Heart right ventricle (tissue), 16 donors: Measurements from ENCODE around the gene PDE11A. TPM values are rescaled to one million over a fixed set of nuclear protein-coding genes. Genes with fewer than 3 reads are reported as not detected.

Source experiments
- ATAC-seq, 8 donors: fragments of 200-7000 bp; cut with Tn5 transposase; one replicate each; pipeline ENCODE4 v1.9.1; 2020; ENCODE audit warnings: mild to moderate bottlenecking in 8 of 8, moderate library complexity in 8 of 8, moderate number of reproducible peaks in 1 of 8
- DNase-seq, 2 donors: peaks; one replicate each; pipeline ENCODE4 v3.0.0-alpha.2; 2020
- H3K27ac ChIP-seq, 10 donors: fragments of 200-600 bp; sonication (generic) in 2 of 10; one replicate each; pipeline versions ENCODE4 v1.5.0 to v1.8.0; 2020 to 2022; ENCODE audit warnings: mild to moderate bottlenecking in 3 of 10
- H3K27me3 ChIP-seq, 7 donors: fragments of 200-600 bp; one replicate each; pipeline ENCODE4 v1.8.0; 2021 to 2022; ENCODE audit warnings: mild to moderate bottlenecking in 2 of 7
- H3K36me3 ChIP-seq, 9 donors: fragments of 200-600 bp; sonication (generic) in 1 of 9; one replicate each; pipeline versions ENCODE4 v1.5.0 to v1.8.0; 2020 to 2022; ENCODE audit warnings: mild to moderate bottlenecking in 2 of 9
- H3K4me1 ChIP-seq, 9 donors: fragments of 200-600 bp; sonication (generic) in 1 of 9; one replicate each; pipeline versions ENCODE4 v1.5.0 to v1.8.0; 2020 to 2022; ENCODE audit warnings: mild to moderate bottlenecking in 4 of 9
- H3K4me3 ChIP-seq, 10 donors: fragments of 200-600 bp; sonication (generic) in 2 of 10; one replicate each; pipeline versions ENCODE4 v1.5.0 to v1.8.0; 2020 to 2022; ENCODE audit warnings: mild to moderate bottlenecking in 7 of 10, moderate library complexity in 2 of 10
- H3K9me3 ChIP-seq, 11 donors: fragments of 200-600 bp in 10 of 11; sonication (generic) in 2 of 11; one replicate each; pipeline versions ENCODE4 v1.5.0 to v1.8.0; 2013 to 2022; ENCODE audit warnings: mild to moderate bottlenecking in 2 of 11, control low read depth in 1 of 11, moderate library complexity in 1 of 11
- CTCF ChIP-seq, 9 donors: fragments of 200-600 bp; sonication (generic) in 2 of 9; IDR thresholded peaks; one replicate each; pipeline versions ENCODE4 v1.5.0 to v1.8.0; 2021 to 2022; ENCODE audit warnings: antibody characterized with exemption in 9 of 9, mild to moderate bottlenecking in 5 of 9, moderate library complexity in 1 of 9
- WGBS, 2 donors: extraction: QIAGEN DNeasy Blood & Tissue Kit; methylation state at CpG; one replicate each; pipeline ENCODE4 v1.1.7; 2013; ENCODE audit warnings: inconsistent platforms in 1 of 2; 5-methylcytosine and 5-hydroxymethylcytosine counted together
- intact Hi-C, 10 donors: fragments of 100-400 bp; cut with DNase I; formaldehyde crosslinking; loops; one replicate each; pipeline versions ENCODE4 v1.11.1 to v1.14.2; 2022
- polyA plus RNA-seq, 2 donors: library from polyadenylated mRNA; stranded (reverse); fragments of 200-250 nt; gene quantifications; one replicate each; pipeline ENCODE4 v1.2.3, GENCODE V29; 2013
- total RNA-seq, 10 donors: library from RNA; stranded (reverse); fragmentation: NEBNext Ultra II Directional in 3 of 10; extraction: Animal tissue kit (Norgen Biotek cat#: 25700) in 3 of 10; gene quantifications; one replicate each; pipeline versions ENCODE4 v1.2.1 to v1.2.4, GENCODE V29; 2021 to 2023
- donor health status: Arrhythmogenic right ventricular cardiomyopathy.
- donor health status: ischemic (EF 13 %, LVEDD 7.1; RV severe dilation, severe dysfunction).
- donor health status: healthy with polysubstance abuse.
- donor health status: DM: no; HTN: yes; CAD: no.
- donor health status: DM: no; HTN: no; CAD: no.
- donor health status: ischemic (EF 25% LVEDD 6.9; RV normal size, moderate dysfunction).
- donor health status: ischemic (EF 25% LVEDD 5.7; RV mildly dilated, moderate dysfunction).
- donor health status: healthy.
- donor health status: DM: yes; HTN: yes; CAD: no.
- donor health status: Ischemic cardiomyopathy.
- donor health status: ischemic (EF 35%, LVEDD 5.7; RV mildly dilated, moderate dysfunction).
- donor health status: nonischemic (EF 11% LVEDD 7.7; RV severe dilation, severe dysfunction).
- donor health status: DM: yes; HTN: yes; CAD: no.
- donor health status: PGD.
- donor health status: ischemic (EF 29% LVEDD 5.4; RV normal size, mild dysfunction).
- donor health status: nonischemic (EF 23%, LVEDD 6.1; RV moderate dilation, normal function).

PDE11A gene
- total and polyA plus RNA-seq, 12 donors, result 0.12 to 6.4 (median 1.1) TPM

GRCh38 chr2:177874686-177875085, 197.9 kb downstream of the PDE11A start:
- WGBS, 2 donors, result 90% methylated on average over 4 of the region's 4 CpGs
- Histone ChIP-seq H3K27ac (no peak overlapping the region), H3K4me3 (no peak overlapping the region), H3K27me3 (no peaks in the 10 kb centered on the region), H3K36me3 (no peaks in the 10 kb centered on the region), H3K9me3 (no peaks in the 10 kb centered on the region), H3K4me1 (peaks cover 0 to 8% (median 0%) of the 10 kb centered on the region in 9 donors)
- no peak for ATAC-seq
- no peak for TF ChIP-seq CTCF (IDR thresholded peaks at IDR 0.05)
- intact Hi-C loops, result no loop called here
- DNase-seq, result no peak

GRCh38 chr2:177873915-177874314, 198.7 kb downstream of the PDE11A start:
- 48 to 59% methylated on average over 1 of the region's 1 CpG for WGBS, 2 donors
- no peaks in the 10 kb centered on the region for H3K27me3 ChIP-seq
- no peak overlapping the region for H3K27ac ChIP-seq
- peaks cover 0 to 8% (median 0%) of the 10 kb centered on the region in 9 donors for H3K4me1 ChIP-seq
- H3K4me3 ChIP-seq, result no peak overlapping the region
- no peak for TF ChIP-seq CTCF (IDR thresholded peaks at IDR 0.05)
- no peaks in the 10 kb centered on the region for H3K36me3 ChIP-seq
- ATAC-seq, result no peak
- DNase-seq, result no peak
- intact Hi-C loops, result no loop called here
- no peaks in the 10 kb centered on the region for H3K9me3 ChIP-seq

GRCh38 chr2:177872286-177872685, 200.3 kb downstream of the PDE11A start:
- no peak for DNase-seq
- H3K9me3 ChIP-seq, result no peaks in the 10 kb centered on the region
- H3K4me3 ChIP-seq, result no peak overlapping the region
- no peak for TF ChIP-seq CTCF (IDR thresholded peaks at IDR 0.05)
- H3K27ac ChIP-seq, result no peak overlapping the region
- intact Hi-C loops, result no loop called here
- ATAC-seq, result no peak
- H3K4me1 ChIP-seq, result peaks cover 0 to 8% (median 0%) of the 10 kb centered on the region in 9 donors
- H3K27me3 ChIP-seq, result no peaks in the 10 kb centered on the region
- H3K36me3 ChIP-seq, result no peaks in the 10 kb centered on the region

GRCh38 chr2:177869912-177870311, 202.7 kb downstream of the PDE11A start:
- Histone ChIP-seq H3K9me3 (no peaks in the 10 kb centered on the region), H3K27me3 (no peaks in the 10 kb centered on the region), H3K4me3 (no peak overlapping the region), H3K4me1 (peaks cover 0 to 8% (median 0%) of the 10 kb centered on the region in 9 donors), H3K36me3 (no peaks in the 10 kb centered on the region), H3K27ac (no peak overlapping the region)
- intact Hi-C loops, result no loop called here
- WGBS, 2 donors, result 45 to 60% methylated on average over 3 of the region's 3 CpGs
- DNase-seq (no peak), ATAC-seq (no peak)
- TF ChIP-seq CTCF (IDR thresholded peaks at IDR 0.05), result no peak
